GM19395 (cell line): Measurements from ENCODE around the gene IFNW1.
A peak's percentile ranks its signal among the peaks of the same experiment; 100 is the strongest.
"Not testable (repeated sequence)": the region's sequence is repeated elsewhere in the genome, so short reads cannot be mapped to it uniquely, and the experiment has no call there.

Experiments used
- ATAC-seq: cut with Tn5 transposase; IDR thresholded peaks from one replicate; pipeline ENCODE4 v1.9.1; 2021; ENCODE audit warnings: mild to moderate bottlenecking, moderate library complexity; ENCODE audit not compliant: unreplicated experiment

The IFNW1 gene

DNA sequence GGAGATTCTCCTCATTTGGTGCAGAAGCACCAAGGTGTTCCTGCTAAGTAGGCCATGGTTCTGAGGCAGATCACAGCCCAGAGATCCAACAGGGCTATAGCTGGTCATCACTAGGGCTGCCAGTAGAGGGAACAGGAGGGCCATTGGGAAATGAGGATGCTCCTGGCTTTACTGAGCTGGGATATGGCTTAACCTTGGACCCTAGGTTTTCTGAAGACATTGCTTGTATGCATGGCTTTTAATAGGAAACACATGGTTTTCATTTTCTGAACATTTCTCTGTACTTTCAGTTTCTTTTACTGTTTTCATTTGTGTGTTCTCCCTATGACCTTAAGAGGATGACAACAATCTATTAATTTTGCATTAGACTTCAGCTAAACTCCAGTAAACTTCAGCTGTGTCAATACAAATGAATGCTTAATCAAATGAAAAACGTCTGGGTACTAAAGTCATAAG, at the start of gene IFNW1:
Gene IFNW1 (minus strand): TSS at position 406 of the 456 bp plus-strand sequence. CDS start 262 bp downstream, at position 144.
- peak; percentile 79 for ATAC-seq

GRCh38 chr9:21187487-21187886, 45.9 kb upstream of the IFNW1 start, which contains the start of gene IFNA4:
Gene IFNA4 (minus strand): TSS chr9:21187587. CDS start chr9:21187531, 56 bp downstream.
- not testable (repeated sequence) for ATAC-seq

DNA sequence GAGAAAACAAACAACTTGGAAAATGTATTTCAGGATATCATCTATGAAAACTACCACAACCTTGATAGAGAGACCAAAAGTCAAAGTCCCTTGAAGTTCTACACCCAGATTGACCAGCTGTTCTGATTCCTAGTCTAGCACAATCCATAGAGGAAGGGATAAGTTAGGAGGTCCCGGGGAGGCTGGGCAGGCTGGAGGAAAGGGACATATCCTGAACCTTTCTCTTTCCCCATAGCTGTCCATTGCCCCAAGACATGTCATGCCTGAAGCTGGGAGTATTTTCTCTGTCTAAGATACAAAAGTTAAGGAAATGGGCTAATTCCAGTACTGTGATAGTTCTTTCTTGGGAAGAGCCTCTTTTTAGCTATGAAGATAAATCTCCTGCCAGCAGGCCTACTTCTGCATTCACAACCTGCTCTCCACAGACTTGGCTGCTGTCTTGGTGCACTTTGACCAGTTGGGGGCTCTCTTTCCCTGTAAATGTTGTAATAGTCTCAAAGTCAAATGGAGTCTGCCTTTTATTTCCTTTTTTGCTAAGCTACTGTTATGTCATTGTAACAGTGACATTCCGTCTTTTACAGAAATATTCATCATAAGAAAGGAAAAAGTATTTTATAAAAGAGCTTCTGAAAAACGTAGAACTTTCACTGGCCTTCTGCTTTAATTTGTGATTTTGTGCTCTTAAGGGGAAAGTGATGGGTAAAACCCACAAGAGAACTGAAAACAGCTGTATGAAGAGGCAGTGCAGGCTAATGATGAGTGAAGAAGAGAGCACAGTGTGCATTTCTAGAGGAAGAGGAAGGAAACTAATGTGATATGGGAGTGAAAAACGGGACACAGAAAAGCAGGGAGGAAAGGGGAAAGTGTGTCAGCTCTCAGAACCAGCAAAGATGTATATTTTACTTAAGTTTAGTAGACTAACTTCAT, 41.4 kb upstream of the IFNW1 start:
- peak; percentile 95 for ATAC-seq

GRCh38 chr9:21174671-21175070, 33.0 kb upstream of the IFNW1 start:
- ATAC-seq: no peak

DNA sequence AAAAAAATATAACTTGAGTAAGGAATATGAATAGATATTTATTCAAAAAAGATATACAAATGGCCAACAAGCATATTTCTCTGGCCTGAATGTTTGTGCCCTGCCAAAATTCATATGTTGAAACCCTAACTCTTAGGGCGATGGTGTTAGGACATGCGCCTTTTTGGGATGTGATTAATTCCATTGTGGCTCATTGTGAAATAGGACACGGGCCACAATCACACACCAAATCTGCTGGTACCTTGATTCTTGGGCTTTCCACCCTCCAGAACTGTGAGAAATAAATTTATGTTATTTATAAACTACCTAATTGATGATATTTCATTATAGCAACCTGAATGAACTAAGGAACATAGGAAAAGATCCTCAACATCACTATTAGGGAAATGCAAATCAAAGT, 30.5 kb upstream of the IFNW1 start:
- no peak for ATAC-seq

DNA sequence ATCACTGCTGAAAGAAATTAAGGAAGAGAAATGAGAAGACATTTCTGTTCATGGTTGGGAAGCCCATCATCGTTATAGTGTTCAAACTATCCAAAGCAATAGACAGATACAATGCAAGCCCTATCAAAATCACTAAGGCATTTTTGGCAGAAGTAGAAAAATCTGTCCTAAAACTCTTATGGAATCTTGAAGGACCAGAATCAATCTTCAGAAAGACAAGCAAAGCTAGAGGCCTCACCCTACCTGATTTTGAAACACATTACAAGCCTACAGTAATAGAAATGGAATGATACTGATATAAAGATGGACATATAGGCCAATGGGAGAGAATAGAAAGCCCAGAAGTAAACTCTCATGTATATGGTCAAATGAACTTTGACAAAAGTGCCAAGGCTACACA, 29.7 kb upstream of the IFNW1 start:
- no peak for ATAC-seq

DNA sequence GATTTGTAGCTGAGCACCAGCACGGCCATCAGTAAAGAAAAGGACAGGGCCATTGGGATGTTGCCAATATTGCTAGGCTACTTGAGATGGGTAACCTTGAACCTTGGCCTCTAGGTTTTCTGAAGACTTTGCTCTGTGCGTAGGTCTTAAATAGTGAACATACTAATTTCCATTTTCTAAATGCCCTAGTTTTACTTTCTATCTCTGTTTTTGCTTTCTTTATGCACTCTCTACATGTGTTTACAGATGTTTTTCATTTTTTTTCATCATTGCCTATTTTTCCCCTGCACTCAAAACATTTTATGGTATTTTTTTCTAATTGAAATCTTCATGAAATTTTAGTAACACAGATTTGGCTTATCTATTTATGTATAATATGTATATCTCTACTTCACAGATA, 24.9 kb upstream of the IFNW1 start, which contains the start of gene IFNA21:
Gene IFNA21 (minus strand): TSS at position 101 of the 400 bp plus-strand sequence. CDS start 48 bp downstream, at position 53.
- ATAC-seq: not testable (repeated sequence)

DNA sequence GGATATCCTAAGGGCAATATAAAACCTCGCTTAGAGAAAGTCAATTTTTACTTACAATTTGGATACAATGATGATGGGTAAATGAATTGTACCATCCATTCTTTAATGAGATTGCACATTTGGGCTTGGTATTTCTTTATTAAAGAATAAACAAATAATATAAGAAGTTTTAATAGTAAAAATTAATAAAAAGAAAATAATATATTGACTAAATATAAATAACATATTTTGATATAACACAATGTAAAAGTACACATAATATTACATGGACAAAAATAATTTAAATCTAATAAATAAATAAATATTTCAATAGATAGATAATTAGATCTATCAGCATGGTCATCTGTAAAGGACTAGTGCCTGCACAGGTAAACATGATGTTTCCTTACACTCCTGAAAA, 23.9 kb upstream of the IFNW1 start:
- ATAC-seq: no peak

DNA sequence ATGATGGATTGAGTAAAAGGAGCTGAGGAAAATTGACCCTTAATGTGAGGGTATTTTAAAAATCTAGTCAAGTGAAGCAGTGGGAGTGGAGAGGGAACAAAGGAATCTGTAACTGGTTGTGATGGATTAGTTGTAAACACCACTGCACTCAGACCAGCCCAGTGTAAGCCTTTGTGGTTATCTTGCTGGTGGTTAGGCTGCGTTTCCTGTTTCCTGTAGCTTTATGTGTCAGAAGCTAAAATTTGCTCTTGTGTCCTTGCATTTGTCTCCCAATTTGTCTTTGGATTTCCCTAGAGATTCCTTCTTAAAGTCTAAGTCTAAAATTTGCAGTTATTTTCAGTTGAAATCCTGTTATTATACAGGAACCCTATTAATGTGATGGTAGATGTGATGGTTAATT, 18.5 kb upstream of the IFNW1 start:
- peak; percentile 97 for ATAC-seq

GRCh38 chr9:21155501-21155900, 13.9 kb upstream of the IFNW1 start:
- no peak for ATAC-seq

DNA sequence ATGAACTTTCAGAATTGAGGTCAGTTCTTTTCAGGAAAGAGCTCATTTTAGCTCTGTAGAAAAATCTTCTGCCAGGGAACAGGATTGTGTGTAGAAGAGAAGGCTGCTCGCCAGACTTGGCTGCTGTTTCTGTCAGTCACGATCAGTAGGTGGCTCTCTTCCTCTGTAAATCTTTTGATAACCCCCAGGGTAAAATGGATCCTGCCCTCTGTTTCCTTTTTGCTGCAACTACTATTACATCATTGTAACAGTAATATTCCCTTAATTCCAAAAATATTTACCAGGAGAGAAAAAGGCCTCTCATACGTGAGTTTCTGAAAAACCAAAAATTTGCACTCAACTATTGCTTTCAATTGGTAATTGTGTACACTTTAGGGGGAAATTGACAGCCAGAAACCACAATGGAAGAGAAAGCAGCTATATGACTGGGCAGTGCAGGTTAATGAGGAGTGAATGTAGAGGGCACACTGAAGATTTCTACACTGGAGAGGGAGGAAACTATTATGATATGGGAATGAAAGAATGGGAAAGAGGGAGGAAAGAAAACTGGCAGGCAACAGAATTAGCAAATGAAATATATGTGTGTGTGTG, 12.5 kb upstream of the IFNW1 start:
- ATAC-seq: peak; percentile 94

GRCh38 chr9:21153336-21154017, 11.8 kb upstream of the IFNW1 start:
- peak; percentile 47 for ATAC-seq

DNA sequence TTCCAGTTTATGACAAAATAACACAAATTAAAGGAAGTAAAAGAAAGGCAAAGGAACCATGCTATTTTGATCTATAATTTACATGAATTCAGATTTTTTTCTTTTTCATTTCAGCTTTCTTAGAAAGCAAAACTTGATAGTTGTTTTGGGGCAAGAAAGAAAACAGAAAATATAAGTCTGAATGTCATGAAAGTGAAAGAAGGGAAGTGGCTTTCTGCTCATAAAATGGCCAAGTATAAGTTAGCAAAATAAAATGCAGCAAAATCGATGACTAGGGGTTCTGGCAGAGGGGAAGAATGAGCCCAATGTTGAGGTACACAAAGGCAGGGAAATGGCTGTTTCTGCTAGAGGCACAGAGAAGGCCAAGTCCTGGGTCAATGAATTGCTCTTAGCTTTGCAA, 3.0 kb upstream of the IFNW1 start:
- peak; percentile 66 for ATAC-seq

GRCh38 chr9:21137020-21137419, 4.6 kb downstream of the IFNW1 start:
- ATAC-seq: no peak

DNA sequence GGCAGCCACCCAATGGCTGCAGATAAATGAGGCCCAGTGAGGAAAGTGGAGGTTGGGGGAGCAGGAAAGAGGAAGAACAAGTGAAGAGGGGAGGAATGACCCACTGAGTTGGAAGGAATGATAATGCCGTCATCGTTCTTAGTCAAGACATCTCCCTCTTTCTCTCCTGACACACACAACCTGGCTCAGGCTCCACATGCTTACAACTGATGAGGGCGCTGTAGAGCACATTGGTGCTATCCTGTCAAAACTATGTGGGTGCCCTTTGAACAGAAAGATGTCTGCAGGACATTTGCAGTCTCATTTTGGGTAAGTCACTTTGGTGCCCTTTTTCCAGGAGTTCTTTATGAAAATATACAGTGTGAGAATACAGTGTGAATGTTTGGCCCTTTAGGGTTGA, 5.9 kb downstream of the IFNW1 start:
- no peak for ATAC-seq

DNA sequence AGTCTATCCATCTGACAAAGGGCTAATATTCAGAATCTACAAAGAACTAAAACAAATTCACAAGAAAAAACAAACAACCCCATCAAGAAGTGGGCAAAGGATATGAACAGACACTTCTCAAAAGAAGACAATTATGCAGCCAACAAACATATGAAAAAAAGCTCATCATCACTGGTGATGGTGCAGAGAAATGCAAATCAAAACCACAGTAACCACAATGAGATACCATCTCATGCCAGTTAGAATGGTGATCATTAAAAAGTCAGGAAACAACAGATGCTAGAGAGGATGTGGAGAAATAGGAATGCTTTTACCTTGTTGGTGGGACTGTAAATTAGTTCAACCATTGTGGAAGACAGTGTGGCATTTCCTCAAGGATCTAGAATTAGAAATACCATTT, 13.4 kb downstream of the IFNW1 start:
- not testable (repeated sequence) for ATAC-seq

DNA sequence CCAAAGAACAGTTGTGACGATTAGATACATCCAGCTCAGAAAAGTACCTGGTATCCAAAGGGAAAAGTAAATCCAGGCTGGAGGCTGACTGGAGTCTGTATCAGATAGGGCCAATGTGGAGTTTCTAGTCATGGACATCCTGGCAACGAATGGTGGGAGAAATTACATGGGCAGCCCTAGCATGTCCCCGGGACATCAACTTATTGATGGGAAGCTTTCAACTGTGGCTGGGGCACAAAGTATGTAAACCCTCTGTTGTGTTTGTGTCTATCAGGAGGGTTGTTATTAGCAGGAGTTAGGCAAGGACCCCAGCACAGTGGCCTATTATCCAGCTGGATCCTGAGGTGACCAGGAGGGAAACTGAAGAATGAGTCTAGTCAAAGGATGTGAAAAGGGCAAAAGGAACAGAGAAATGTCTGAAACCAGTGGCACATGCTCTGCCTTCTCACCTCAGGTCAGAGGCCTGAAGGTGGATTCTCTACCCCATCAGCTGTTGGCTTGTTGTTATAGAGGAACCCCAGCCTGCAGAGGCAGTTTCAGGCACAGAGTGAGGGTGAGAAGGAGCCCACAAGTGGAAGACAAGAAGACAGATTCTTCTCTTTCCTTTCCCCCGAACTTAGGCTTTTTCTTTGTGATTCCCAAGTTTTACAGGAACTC, 19.9 kb downstream of the IFNW1 start:
- ATAC-seq: peak; percentile 77

DNA sequence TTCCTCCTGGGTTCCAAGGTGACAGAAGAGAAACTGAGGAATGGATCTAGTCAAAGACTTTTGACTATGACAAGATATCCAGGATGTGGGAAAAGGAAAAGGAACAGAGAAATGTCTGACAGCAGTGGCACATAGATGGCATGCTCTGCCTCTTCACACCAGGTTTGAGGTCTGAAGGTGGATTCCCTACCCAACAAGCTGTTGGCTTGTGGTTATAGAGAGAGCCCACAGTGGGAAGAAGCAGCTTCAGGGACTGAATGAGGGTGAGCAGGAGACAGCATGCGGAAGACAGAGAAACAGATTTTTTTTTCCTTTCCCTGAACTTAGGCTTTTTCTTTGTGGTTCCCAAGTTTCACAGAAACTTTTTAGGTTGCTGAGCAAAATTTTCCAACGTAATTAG, 20.6 kb downstream of the IFNW1 start:
- ATAC-seq: no peak

DNA sequence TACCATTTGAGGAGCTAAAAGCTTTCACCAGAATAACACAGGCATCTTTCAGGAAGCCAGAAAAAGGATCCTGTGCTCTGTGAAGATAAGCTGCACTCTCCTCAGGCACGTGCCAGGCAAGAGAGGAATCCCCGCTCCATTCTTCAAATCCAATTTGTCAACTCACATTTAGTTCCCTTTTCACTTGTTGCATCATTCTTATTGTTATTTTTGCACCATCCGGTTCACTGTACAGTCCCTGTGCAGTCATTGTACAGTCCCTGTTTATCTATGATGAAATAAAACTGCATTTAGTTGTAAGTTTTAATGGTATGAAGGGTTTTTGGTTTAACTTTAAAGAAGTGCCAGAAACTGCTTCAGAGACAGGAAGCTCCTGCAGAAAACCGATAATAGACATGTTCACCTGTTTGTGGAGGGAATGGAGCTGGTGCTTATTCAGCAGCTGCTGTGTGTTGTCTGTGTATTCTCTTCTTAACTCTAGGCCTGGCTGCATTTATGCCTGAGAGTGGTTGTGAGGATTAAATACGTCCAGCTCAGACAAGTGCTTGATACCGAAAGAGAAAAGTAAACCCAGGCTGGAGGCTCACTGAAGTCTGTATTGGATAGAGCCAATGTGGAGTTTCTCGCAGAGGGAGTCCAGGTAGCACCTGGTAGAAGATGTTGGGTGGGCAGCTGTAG, 22.4 kb downstream of the IFNW1 start:
- ATAC-seq: peak; percentile 52

DNA sequence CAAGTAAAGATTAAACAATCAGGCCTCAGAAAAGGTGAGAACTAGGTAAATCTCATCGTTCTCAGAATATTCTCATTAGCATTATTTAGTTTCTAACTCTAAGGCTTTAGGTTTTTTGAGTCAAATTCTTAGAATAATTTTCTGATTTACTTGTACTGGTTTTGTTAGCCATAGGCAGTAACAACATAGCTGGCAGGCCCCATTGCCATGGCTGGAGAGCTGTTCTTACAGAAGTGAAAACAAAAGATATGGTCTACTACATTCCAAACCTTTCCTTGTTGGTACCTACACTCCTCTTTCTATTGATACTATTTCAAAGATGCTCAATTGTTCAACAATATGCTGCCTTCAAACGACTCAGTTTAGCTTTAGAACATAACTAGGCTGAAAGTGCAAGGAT, 27.3 kb downstream of the IFNW1 start:
- ATAC-seq: no peak
